VCaP (cell line): ENCODE data around the gene MLN.
A peak's percentile ranks its signal among the peaks of the same experiment; 100 is the strongest.

ENCODE experiments used
- H3K27ac ChIP-seq: fragments of 450-650 bp; 2 replicates; pipeline ENCODE4 v1.5.1; 2017
- TF ChIP-seq, protein P1 (sequence below): fragments of 450-650 bp; conservative IDR thresholded peaks from 2 replicates; pipeline ENCODE4 v1.5.1; 2017; ENCODE audit warnings: mild to moderate bottlenecking, moderate library complexity

Gene MLN

DNA sequence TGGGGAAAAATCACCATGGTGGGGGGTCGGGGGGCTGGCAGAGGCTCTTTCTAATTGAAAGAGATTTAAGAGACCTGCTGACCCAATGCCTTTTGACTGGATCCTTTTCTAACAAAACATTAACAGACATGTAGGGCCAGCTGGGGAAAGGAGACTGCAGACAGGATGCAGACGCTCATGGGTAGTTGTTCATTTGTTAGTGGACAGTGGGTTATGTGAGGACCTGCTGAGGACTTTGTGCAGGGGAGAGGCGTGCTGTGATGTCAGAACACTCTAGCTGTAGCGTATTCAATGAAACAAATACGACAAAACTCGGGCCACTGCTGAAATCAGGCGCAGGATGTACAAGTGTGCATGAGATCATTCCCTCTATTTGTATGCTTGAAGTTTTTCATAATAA lies 58.3 kb downstream of the MLN start:
- H3K27ac ChIP-seq = peak overlapping the region; percentile 99
- TF ChIP-seq, protein P1, sequence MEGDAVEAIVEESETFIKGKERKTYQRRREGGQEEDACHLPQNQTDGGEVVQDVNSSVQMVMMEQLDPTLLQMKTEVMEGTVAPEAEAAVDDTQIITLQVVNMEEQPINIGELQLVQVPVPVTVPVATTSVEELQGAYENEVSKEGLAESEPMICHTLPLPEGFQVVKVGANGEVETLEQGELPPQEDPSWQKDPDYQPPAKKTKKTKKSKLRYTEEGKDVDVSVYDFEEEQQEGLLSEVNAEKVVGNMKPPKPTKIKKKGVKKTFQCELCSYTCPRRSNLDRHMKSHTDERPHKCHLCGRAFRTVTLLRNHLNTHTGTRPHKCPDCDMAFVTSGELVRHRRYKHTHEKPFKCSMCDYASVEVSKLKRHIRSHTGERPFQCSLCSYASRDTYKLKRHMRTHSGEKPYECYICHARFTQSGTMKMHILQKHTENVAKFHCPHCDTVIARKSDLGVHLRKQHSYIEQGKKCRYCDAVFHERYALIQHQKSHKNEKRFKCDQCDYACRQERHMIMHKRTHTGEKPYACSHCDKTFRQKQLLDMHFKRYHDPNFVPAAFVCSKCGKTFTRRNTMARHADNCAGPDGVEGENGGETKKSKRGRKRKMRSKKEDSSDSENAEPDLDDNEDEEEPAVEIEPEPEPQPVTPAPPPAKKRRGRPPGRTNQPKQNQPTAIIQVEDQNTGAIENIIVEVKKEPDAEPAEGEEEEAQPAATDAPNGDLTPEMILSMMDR = no peak

DNA sequence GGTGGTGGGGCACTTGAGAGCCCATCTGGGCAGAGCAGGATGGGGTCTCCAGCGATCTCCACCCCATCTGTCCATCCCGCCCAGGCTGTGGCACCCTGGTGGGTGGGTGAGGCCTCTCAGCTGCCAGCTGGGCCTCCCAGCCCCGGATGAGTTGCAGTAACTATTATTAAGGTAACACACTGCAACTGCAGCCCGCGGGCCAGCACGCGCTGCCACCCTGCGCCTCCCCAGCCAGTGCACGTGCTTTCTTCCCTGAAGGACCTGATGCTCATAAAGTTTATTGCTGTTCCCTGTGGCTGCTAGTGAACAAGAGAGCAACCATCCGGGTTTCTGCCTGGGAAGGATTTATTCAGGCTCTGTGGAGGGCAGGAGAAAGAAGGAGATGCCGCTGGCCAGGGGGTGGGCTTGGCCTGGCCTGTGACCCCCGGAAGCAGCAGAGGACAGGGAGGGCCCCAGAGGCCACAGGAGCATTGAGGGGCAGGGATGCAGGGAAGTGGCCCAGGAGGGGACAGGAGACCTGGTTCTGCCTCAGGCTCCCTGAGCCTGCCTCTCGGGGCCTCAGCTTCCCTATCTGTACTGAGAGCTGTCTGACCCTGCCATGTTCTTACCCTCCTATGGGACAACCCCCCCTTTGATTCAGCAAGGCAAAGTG lies 58.8 kb downstream of the MLN start:
- peak overlapping the region; percentile 99 for H3K27ac ChIP-seq
- TF ChIP-seq, protein P1 = no peak
